Psoas muscle (tissue), 8 donors: ENCODE data around the gene MRAP. TPM values are rescaled to one million over a fixed set of nuclear protein-coding genes. Genes with fewer than 3 reads are reported as not detected.

Experiments used
- ATAC-seq, 4 donors: fragments of 200-7000 bp; cut with Tn5 transposase; one replicate each; pipeline ENCODE4 v1.9.1; 2020; ENCODE audit warnings: moderate library complexity in 3 of 4, mild to moderate bottlenecking in 2 of 4
- DNase-seq, 2 donors: peaks; one replicate each; pipeline ENCODE4 v3.0.0-alpha.2; 2020
- H3K27ac ChIP-seq: fragments of 200-600 bp; one replicate; pipeline ENCODE4 v1.8.0; 2022
- H3K27me3 ChIP-seq, 3 donors: fragments of 200-600 bp in 1 of 3; one replicate each; pipeline versions ENCODE4 v1.6.1 to v1.8.0; 2013 to 2022; ENCODE audit warnings: low read length in 2 of 3, mild to moderate bottlenecking in 2 of 3, moderate library complexity in 1 of 3; ENCODE audit not compliant: insufficient read depth in 3 of 3
- H3K36me3 ChIP-seq, 2 donors: fragments of 200-600 bp in 1 of 2; one replicate each; pipeline versions ENCODE4 v1.6.1 to v1.8.0; 2013 to 2022; ENCODE audit warnings: low read depth in 1 of 2, mild to moderate bottlenecking in 1 of 2, moderate library complexity in 1 of 2; ENCODE audit not compliant: insufficient read depth in 1 of 2
- H3K4me1 ChIP-seq: fragments of 200-600 bp; one replicate; pipeline ENCODE4 v1.8.0; 2022
- H3K4me3 ChIP-seq: fragments of 200-600 bp; one replicate; pipeline ENCODE4 v1.8.0; 2022; ENCODE audit warnings: mild to moderate bottlenecking
- H3K9me3 ChIP-seq: fragments of 200-600 bp; one replicate; pipeline ENCODE4 v1.8.0; 2022
- CTCF ChIP-seq: fragments of 200-600 bp; IDR thresholded peaks from one replicate; pipeline ENCODE4 v1.8.0; 2022; ENCODE audit warnings: antibody characterized with exemption
- WGBS, 3 donors: extraction: QIAGEN DNeasy Blood & Tissue Kit; methylation state at CpG; one replicate each; pipeline versions ENCODE4 v1.1.6 to v1.1.7; 2013; 5-methylcytosine and 5-hydroxymethylcytosine counted together
- intact Hi-C, 2 donors: fragments of 100-400 bp; cut with DNase I; formaldehyde crosslinking; loops; one replicate each; pipeline versions ENCODE4 v1.11.0 to v1.14.2; 2022
- polyA plus RNA-seq, 3 donors: library from polyadenylated mRNA; stranded (reverse); fragments of 200-250 nt; gene quantifications; one replicate each; pipeline ENCODE4 v1.2.3, GENCODE V29; 2013
- total RNA-seq, 4 donors: library from RNA; stranded (reverse); fragmentation: NEBNext Ultra II Directional in 2 of 4; extraction: Animal tissue kit (Norgen Biotek cat#: 25700) in 2 of 4; gene quantifications; one replicate each; pipeline versions ENCODE4 v1.2.1 to v1.2.4, GENCODE V29; 2021 to 2023
- donor health status: healthy with polysubstance abuse.
- donor health status: DM: no; HTN: no; CAD: no; lungs with moderate emphysema.
- donor health status: Bipolar disorder and iron deficiency.
- donor health status: healthy.
- donor health status: DM: yes; HTN: yes; CAD: no.
- donor health status: DM: no; HTN: no; CAD: no.
- donor health status: DM: no; HTN: no; CAD: no.
- donor health status: DM: yes; HTN: yes; CAD: no.

Gene MRAP
- total and polyA plus RNA-seq, 7 donors, result 0.16 to 3.1 (median 0.37) TPM; not detected in 2

- WGBS, 3 donors, result 77 to 86% (median 85%) methylated on average over 13 of the region's 13 CpGs
- intact Hi-C loops, result no loop called here
- H3K4me3 ChIP-seq, result no peak overlapping the region
- no peak overlapping the region for H3K27ac ChIP-seq
- H3K27me3 ChIP-seq, result no peaks in the 10 kb centered on the region
- no peak for ATAC-seq
- TF ChIP-seq CTCF, result no peak
- H3K4me1 ChIP-seq, result no peaks in the 10 kb centered on the region
- H3K9me3 ChIP-seq, result no peaks in the 10 kb centered on the region
- H3K36me3 ChIP-seq, result peaks cover 16 to 100% of the 10 kb centered on the region in 2 donors
- DNase-seq, result no peak
Observed at GRCh38 chr21:32320726-32321125, 22.1 kb downstream of the MRAP start.

DNA sequence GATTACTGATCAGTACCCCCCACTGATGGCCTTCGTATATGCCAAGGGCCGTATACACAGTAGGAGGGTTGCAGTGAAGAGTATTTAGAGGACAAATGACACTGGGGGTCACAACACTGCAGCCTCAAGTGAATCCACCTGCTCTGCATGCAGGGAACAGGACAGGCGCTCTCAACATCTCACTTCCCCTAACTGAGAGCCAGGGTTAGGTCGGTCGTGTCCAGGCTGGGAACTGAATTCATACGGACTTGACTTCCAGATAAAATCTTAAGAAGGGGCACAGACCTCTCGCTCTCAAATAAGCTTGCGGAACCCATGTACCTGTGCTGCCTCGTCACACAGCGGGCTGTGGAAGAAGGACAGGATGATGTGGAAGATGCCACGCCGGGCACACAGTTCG is 22.8 kb downstream of the MRAP start:
- TF ChIP-seq CTCF, result no peak
- no peaks in the 10 kb centered on the region for H3K27me3 ChIP-seq
- H3K27ac ChIP-seq, result no peak overlapping the region
- H3K4me1 ChIP-seq, result no peaks in the 10 kb centered on the region
- H3K36me3 ChIP-seq, result peaks cover 16 to 100% of the 10 kb centered on the region in 2 donors
- DNase-seq, result no peak
- no peak for ATAC-seq
- intact Hi-C loops, result no loop called here
- no peaks in the 10 kb centered on the region for H3K9me3 ChIP-seq
- no peak overlapping the region for H3K4me3 ChIP-seq
- 95 to 98% (median 95%) methylated on average over 13 of the region's 13 CpGs for WGBS, 3 donors

DNA sequence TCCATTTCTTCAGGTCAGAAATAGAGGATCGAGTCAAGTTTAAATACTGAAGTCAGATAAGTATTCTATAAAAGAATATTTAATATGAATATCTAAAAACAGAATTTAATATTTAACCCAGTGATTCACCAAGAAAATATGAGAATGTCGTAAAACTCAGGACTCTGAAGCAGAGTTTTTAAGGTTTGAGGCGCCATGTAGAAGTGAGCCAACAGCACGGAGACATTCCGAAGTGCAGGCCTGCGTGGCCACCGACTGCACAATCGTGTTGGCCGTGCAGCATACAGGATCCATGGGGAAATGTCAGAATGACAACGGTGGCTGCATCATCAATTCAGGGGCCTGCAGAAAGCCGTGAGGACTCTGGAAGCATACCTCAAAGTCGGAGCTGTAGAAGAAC is 23.4 kb downstream of the MRAP start:
- intact Hi-C loops, result no loop called here
- no peaks in the 10 kb centered on the region for H3K9me3 ChIP-seq
- H3K4me1 ChIP-seq, result no peaks in the 10 kb centered on the region
- ATAC-seq (no peak), DNase-seq (no peak)
- H3K27ac ChIP-seq, result no peak overlapping the region
- 93 to 94% (median 93%) methylated on average over 12 of the region's 12 CpGs for WGBS, 3 donors
- TF ChIP-seq CTCF, result no peak
- H3K27me3 ChIP-seq, result no peaks in the 10 kb centered on the region
- no peak overlapping the region for H3K4me3 ChIP-seq
- peaks cover 16 to 99% of the 10 kb centered on the region in 2 donors for H3K36me3 ChIP-seq

DNA sequence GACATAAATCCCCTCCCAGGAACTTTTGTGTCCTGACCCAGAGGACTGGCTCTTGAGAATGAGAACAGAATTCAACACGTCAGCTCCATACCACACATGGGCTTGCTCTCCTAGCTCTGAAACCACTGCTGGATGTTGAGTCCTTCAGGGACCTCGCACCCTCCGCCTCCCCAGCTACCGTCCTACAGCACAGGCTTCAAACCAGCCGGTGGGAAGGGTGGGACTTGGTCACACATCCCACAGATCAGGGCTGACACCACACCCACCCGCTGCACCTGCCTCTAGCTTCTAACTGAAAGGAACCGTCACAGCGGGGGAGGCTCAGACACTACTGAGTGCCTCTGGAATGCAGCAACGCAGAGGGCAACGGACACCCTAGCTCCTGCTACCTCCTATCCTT is 24.0 kb downstream of the MRAP start:
- peaks cover 14 to 96% of the 10 kb centered on the region in 2 donors for H3K36me3 ChIP-seq
- no peak overlapping the region for H3K4me3 ChIP-seq
- H3K4me1 ChIP-seq, result no peaks in the 10 kb centered on the region
- no peak for ATAC-seq
- no peak for TF ChIP-seq CTCF
- no peaks in the 10 kb centered on the region for H3K27me3 ChIP-seq
- intact Hi-C loops, result no loop called here
- no peak for DNase-seq
- 84 to 92% (median 90%) methylated on average over 10 of the region's 10 CpGs for WGBS, 3 donors
- no peaks in the 10 kb centered on the region for H3K9me3 ChIP-seq
- no peak overlapping the region for H3K27ac ChIP-seq

DNA sequence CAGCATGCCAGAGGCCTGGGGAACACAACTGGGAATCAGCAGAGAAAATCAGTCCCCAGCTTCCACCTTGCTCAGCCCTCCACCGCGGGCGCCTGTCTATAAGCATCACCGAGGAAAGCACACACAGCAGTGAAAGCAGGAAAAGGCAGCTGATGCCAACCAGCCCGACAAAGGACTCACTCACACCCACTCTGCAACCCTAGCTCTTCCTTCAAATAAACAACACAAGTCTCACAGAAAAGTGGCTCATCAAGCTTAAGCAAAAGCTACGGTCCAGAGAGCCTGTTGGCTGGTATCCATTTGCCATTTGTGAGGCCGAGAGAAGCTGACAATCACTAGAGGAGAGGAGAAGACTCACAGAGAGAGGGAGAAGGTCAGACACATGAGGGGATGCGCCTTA is 27.1 kb downstream of the MRAP start:
- no peak for TF ChIP-seq CTCF
- Histone ChIP-seq H3K4me1 (peaks cover 7% of the 10 kb centered on the region), H3K27ac (no peak overlapping the region), H3K4me3 (no peak overlapping the region), H3K9me3 (no peaks in the 10 kb centered on the region), H3K36me3 (peaks cover 6 to 85% of the 10 kb centered on the region in 2 donors), H3K27me3 (no peaks in the 10 kb centered on the region)
- ATAC-seq (no peak), DNase-seq (no peak)
- intact Hi-C loops, result no loop called here
- WGBS, 3 donors, result 64 to 76% (median 68%) methylated on average over 8 of the region's 8 CpGs
